Measurements from ENCODE around the gene TMEM132D. TPM values are rescaled to one million over a fixed set of nuclear protein-coding genes. Genes with fewer than 3 reads are reported as not detected.
"Not testable (repeated sequence)": the region's sequence is repeated elsewhere in the genome, so short reads cannot be mapped to it uniquely, and the experiment has no call there.

TMEM132D gene
- total RNA-seq, 2 experiments from 2014 or later, result not detected

GRCh38 chr12:129190827-129191226 lies 713.0 kb downstream of the TMEM132D start:
- no peaks in the 10 kb centered on the region for H3K27me3 Mint-ChIP-seq
- POLR2A ChIA-PET, result no interaction called here
- intact Hi-C loops (cut with micrococcal nuclease), result loop anchor here (5.0 kb wide), 1 partner anchor 821 kb away; no protein-coding TSS in a partner anchor

GRCh38 chr12:129189879-129190278 lies 713.9 kb downstream of the TMEM132D start:
- DNase-seq; H3K4me3 Mint-ChIP-seq; H3K27me3 Mint-ChIP-seq; CTCF ChIA-PET; H3K27ac Mint-ChIP-seq; POLR2A ChIA-PET; H3K4me1 Mint-ChIP-seq (ENCODE audit: low read depth); H3K36me3 Mint-ChIP-seq: not testable (repeated sequence)
- H3K9me3 Mint-ChIP-seq, result peaks cover 22% of the 10 kb centered on the region
- intact Hi-C loops (cut with micrococcal nuclease), result loop anchor here (5.0 kb wide), 1 partner anchor 822 kb away; no protein-coding TSS in a partner anchor

More at GRCh38 chr12:129190827-129191226, 713.0 kb downstream of the TMEM132D start:
- CTCF ChIA-PET, result no interaction called here
- no peak for DNase-seq
- Mint-ChIP-seq H3K4me1 (ENCODE audit: low read depth) (no peaks in the 10 kb centered on the region), H3K27ac (no peak overlapping the region), H3K9me3 (peaks cover 22% of the 10 kb centered on the region), H3K36me3 (no peaks in the 10 kb centered on the region), H3K4me3 (no peak overlapping the region)

- no peaks in the 10 kb centered on the region for H3K27me3 Mint-ChIP-seq
- intact Hi-C loops (cut with micrococcal nuclease), result no loop called here
- H3K36me3 Mint-ChIP-seq, result no peaks in the 10 kb centered on the region
- DNase-seq, result no peak
- no peaks in the 10 kb centered on the region for H3K4me1 Mint-ChIP-seq (ENCODE audit: low read depth)
- no peak overlapping the region for H3K27ac Mint-ChIP-seq
- peaks cover 5% of the 10 kb centered on the region for H3K9me3 Mint-ChIP-seq
- no peak overlapping the region for H3K4me3 Mint-ChIP-seq
- POLR2A ChIA-PET, result no interaction called here
- CTCF ChIA-PET, result no interaction called here
Measured at GRCh38 chr12:129186952-129187351, 716.9 kb downstream of the TMEM132D start.

GRCh38 chr12:129185855-129186254 lies 718.0 kb downstream of the TMEM132D start:
- Mint-ChIP-seq H3K36me3 (no peaks in the 10 kb centered on the region), H3K4me3 (no peak overlapping the region), H3K4me1 (ENCODE audit: low read depth) (no peaks in the 10 kb centered on the region), H3K27me3 (no peaks in the 10 kb centered on the region), H3K27ac (no peak overlapping the region), H3K9me3 (peaks cover 3% of the 10 kb centered on the region)
- ChIA-PET POLR2A (no interaction called here), CTCF (no interaction called here)
- intact Hi-C loops (cut with micrococcal nuclease), result no loop called here
- no peak for DNase-seq

- Mint-ChIP-seq H3K27ac (no peak overlapping the region), H3K4me1 (ENCODE audit: low read depth) (no peaks in the 10 kb centered on the region), H3K9me3 (peaks cover 4% of the 10 kb centered on the region), H3K27me3 (no peaks in the 10 kb centered on the region), H3K4me3 (no peak overlapping the region), H3K36me3 (no peaks in the 10 kb centered on the region)
- CTCF ChIA-PET, result no interaction called here
- no peak for DNase-seq
- intact Hi-C loops (cut with micrococcal nuclease), result no loop called here
- POLR2A ChIA-PET, result no interaction called here
Measured at GRCh38 chr12:129184127-129184928, 719.5 kb downstream of the TMEM132D start.

GRCh38 chr12:129179941-129180553 lies 723.8 kb downstream of the TMEM132D start:
- intact Hi-C loops (cut with micrococcal nuclease), result no loop called here
- no peaks in the 10 kb centered on the region for H3K27me3 Mint-ChIP-seq
- no peak for DNase-seq
- H3K4me3 Mint-ChIP-seq, result no peak overlapping the region
- no peaks in the 10 kb centered on the region for H3K36me3 Mint-ChIP-seq
- CTCF ChIA-PET, result no interaction called here
- H3K27ac Mint-ChIP-seq, result no peak overlapping the region
- H3K9me3 Mint-ChIP-seq, result peaks cover 6% of the 10 kb centered on the region
- no peaks in the 10 kb centered on the region for H3K4me1 Mint-ChIP-seq (ENCODE audit: low read depth)
- POLR2A ChIA-PET, result no interaction called here

GRCh38 chr12:129169928-129170327 lies 733.9 kb downstream of the TMEM132D start:
- intact Hi-C loops (cut with micrococcal nuclease), result no loop called here

GRCh38 chr12:129163861-129164260 lies 740.0 kb downstream of the TMEM132D start:
- Mint-ChIP-seq H3K36me3 (no peaks in the 10 kb centered on the region), H3K27me3 (no peaks in the 10 kb centered on the region), H3K9me3 (peaks cover 14% of the 10 kb centered on the region), H3K4me1 (ENCODE audit: low read depth) (no peaks in the 10 kb centered on the region), H3K4me3 (no peak overlapping the region), H3K27ac (no peak overlapping the region)
- ChIA-PET CTCF (no interaction called here), POLR2A (no interaction called here)
- DNase-seq, result no peak
- intact Hi-C loops (cut with micrococcal nuclease), result no loop called here

More at GRCh38 chr12:129169928-129170327, 733.9 kb downstream of the TMEM132D start:
- Mint-ChIP-seq H3K36me3 (no peaks in the 10 kb centered on the region), H3K4me1 (ENCODE audit: low read depth) (no peaks in the 10 kb centered on the region), H3K27ac (no peak overlapping the region), H3K9me3 (peaks cover 5% of the 10 kb centered on the region), H3K27me3 (no peaks in the 10 kb centered on the region), H3K4me3 (no peak overlapping the region)
- ChIA-PET POLR2A (no interaction called here), CTCF (interaction anchor here (0.6 kb wide), 1 partner anchor 1631 kb away, joined by 3 read pairs; no protein-coding TSS in a partner anchor)
- DNase-seq, result no peak

- peaks cover 16% of the 10 kb centered on the region for H3K9me3 Mint-ChIP-seq
- no peak for DNase-seq
- CTCF ChIA-PET, result no interaction called here
- H3K27me3 Mint-ChIP-seq, result no peaks in the 10 kb centered on the region
- H3K4me1 Mint-ChIP-seq (ENCODE audit: low read depth), result no peaks in the 10 kb centered on the region
- POLR2A ChIA-PET, result no interaction called here
- intact Hi-C loops (cut with micrococcal nuclease), result no loop called here
- no peak overlapping the region for H3K27ac Mint-ChIP-seq
- no peaks in the 10 kb centered on the region for H3K36me3 Mint-ChIP-seq
- H3K4me3 Mint-ChIP-seq, result no peak overlapping the region
Measured at GRCh38 chr12:129163461-129163860, 740.4 kb downstream of the TMEM132D start.

GRCh38 chr12:129162805-129163204 lies 741.0 kb downstream of the TMEM132D start:
- Mint-ChIP-seq H3K4me3 (no peak overlapping the region), H3K36me3 (no peaks in the 10 kb centered on the region), H3K27ac (no peak overlapping the region), H3K9me3 (peaks cover 21% of the 10 kb centered on the region), H3K4me1 (ENCODE audit: low read depth) (no peaks in the 10 kb centered on the region), H3K27me3 (no peaks in the 10 kb centered on the region)
- intact Hi-C loops (cut with micrococcal nuclease), result no loop called here
- ChIA-PET POLR2A (no interaction called here), CTCF (no interaction called here)
- no peak for DNase-seq

GRCh38 chr12:129161511-129161910 lies 742.3 kb downstream of the TMEM132D start:
- ChIA-PET POLR2A (no interaction called here), CTCF (no interaction called here)
- no peaks in the 10 kb centered on the region for H3K4me1 Mint-ChIP-seq (ENCODE audit: low read depth)
- no peaks in the 10 kb centered on the region for H3K27me3 Mint-ChIP-seq
- H3K4me3 Mint-ChIP-seq, result no peak overlapping the region
- DNase-seq, result no peak
- no peak overlapping the region for H3K27ac Mint-ChIP-seq
- H3K9me3 Mint-ChIP-seq, result peaks cover 22% of the 10 kb centered on the region
- intact Hi-C loops (cut with micrococcal nuclease), result no loop called here
- no peaks in the 10 kb centered on the region for H3K36me3 Mint-ChIP-seq

GRCh38 chr12:129160282-129160681 lies 743.5 kb downstream of the TMEM132D start:
- Mint-ChIP-seq H3K9me3 (peaks cover 22% of the 10 kb centered on the region), H3K4me1 (ENCODE audit: low read depth) (no peaks in the 10 kb centered on the region), H3K27ac (no peak overlapping the region), H3K36me3 (no peaks in the 10 kb centered on the region), H3K27me3 (no peaks in the 10 kb centered on the region), H3K4me3 (no peak overlapping the region)
- CTCF ChIA-PET, result no interaction called here
- DNase-seq, result no peak
- POLR2A ChIA-PET, result no interaction called here
- intact Hi-C loops (cut with micrococcal nuclease), result no loop called here

All from activated CD4-positive, alpha-beta memory T cell treated with anti-CD3 and anti-CD28 coated beads for 36 hours (primary cell).